HEK293 (cell line): ENCODE measurements around the gene RTN1.

ENCODE experiments used
- WT1 ChIP-seq: fragments of 450-650 bp; formaldehyde crosslinking; IDR thresholded peaks from 2 replicates; pipeline ENCODE4 v1.5.1; 2016; ENCODE audit warnings: missing biosample characterization, missing genetic modification characterization
- YY1 ChIP-seq: fragments of 450-650 bp; formaldehyde crosslinking; IDR thresholded peaks from 2 replicates; pipeline ENCODE4 v1.5.1; 2018; ENCODE audit warnings: missing biosample characterization, missing genetic modification characterization
- ZNF324 ChIP-seq: fragments of 450-650 bp; formaldehyde crosslinking; IDR thresholded peaks from 2 replicates; pipeline ENCODE4 v1.5.1; 2016; ENCODE audit warnings: missing biosample characterization, missing genetic modification characterization
- ZNF843 ChIP-seq: fragments of 450-650 bp; formaldehyde crosslinking; IDR thresholded peaks from 2 replicates; pipeline ENCODE4 v1.5.1; 2016; ENCODE audit warnings: missing biosample characterization, missing genetic modification characterization
- TF ChIP-seq, protein P1 (sequence below): sonication (generic); formaldehyde crosslinking; IDR thresholded peaks from 2 replicates; pipeline ENCODE4 v1.8.1; 2022; ENCODE audit warnings: mild to moderate bottlenecking, moderate library complexity, missing genetic modification reagents

DNA sequence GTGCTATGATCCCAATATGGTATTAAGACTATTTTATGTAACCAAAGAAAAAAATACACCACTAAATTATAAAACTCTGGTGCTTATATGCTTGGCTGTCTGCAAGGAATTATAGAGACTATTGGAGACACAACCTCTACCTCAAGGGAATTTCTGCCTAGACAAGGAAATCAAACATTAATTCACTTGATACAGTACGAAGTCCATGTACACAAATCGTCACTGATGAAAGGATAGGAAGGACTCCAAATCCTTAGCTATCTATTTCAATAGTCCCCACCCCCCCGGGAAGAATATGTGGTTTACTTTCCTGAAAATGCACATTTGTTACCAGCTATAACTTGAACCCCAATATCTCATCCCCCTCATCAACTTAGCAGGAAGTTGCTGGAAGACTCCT, 21.9 kb downstream of the RTN1 start:
- no peak for TF ChIP-seq ZNF324 (tag by site-specific recombination)
- TF ChIP-seq, protein P1, sequence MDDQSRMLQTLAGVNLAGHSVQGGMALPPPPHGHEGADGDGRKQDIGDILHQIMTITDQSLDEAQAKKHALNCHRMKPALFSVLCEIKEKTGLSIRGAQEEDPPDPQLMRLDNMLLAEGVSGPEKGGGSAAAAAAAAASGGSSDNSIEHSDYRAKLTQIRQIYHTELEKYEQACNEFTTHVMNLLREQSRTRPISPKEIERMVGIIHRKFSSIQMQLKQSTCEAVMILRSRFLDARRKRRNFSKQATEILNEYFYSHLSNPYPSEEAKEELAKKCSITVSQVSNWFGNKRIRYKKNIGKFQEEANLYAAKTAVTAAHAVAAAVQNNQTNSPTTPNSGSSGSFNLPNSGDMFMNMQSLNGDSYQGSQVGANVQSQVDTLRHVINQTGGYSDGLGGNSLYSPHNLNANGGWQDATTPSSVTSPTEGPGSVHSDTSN (CRISPR knock-in tag): no peak
- TF ChIP-seq WT1 (tag by site-specific recombination): no peak
- TF ChIP-seq ZNF843 (tag by site-specific recombination): no peak
- no peak for TF ChIP-seq YY1
